ENCODE results near the gene TMPRSS4. TPM values are rescaled to one million over a fixed set of nuclear protein-coding genes. Genes with fewer than 3 reads are reported as not detected.

Gene TMPRSS4
- total RNA-seq, 1 experiment from 2014 or later, result not detected

DNA sequence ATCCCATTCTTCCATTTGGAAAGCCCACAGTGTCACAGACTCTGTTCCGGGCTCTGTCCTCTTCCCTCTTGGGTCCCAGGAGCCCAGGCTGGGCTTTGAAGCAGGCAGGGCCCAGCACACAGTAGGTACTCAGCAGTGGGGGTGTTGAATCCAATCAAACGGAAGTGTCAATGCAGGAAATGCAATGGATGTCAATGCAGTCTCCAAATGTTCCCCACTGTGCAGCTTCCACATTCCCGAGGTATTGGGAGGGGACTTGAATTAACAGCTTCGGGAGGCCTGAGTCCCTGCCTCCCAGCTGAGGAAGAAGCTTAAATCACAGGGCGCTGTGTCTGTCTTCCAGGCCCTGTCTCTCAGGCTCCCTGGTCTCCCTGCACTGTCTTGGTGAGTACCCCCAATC is 31.6 kb downstream of the TMPRSS4 start:
- Histone ChIP-seq H3K18ac (ENCODE audit: insufficient read length, low read depth, low read length) (no peak overlapping the region), H3K79me2 (ENCODE audit: insufficient read depth, low read length) (no peaks in the 10 kb centered on the region), H3T11ph (ENCODE audit: low read length) (no peak overlapping the region), H4K8ac (replicated peaks; ENCODE audit: insufficient read length, low read depth, low read length) (no peak overlapping the region), H4K20me1 (ENCODE audit: control insufficient read depth, insufficient read depth, insufficient read length) (no peaks in the 10 kb centered on the region), H3K79me1 (ENCODE audit: insufficient read depth, low read depth, low read length, poor library complexity, severe bottlenecking) (no peaks in the 10 kb centered on the region), H2AFZ (ENCODE audit: low read length) (no peak overlapping the region), H2BK12ac (ENCODE audit: insufficient read length, low read depth, low read length) (no peak overlapping the region), H2BK15ac (ENCODE audit: low read depth, low read length) (no peak overlapping the region), H3K4ac (ENCODE audit: low read depth, low read length) (no peak overlapping the region), H3K9me3 (ENCODE audit: control insufficient read depth, low read depth, low read length) (no peaks in the 10 kb centered on the region), H3K14ac (ENCODE audit: insufficient read depth, low read length) (no peak overlapping the region), H4K5ac (ENCODE audit: insufficient read length, low read depth, low read length) (no peak overlapping the region), H3K4me1 (ENCODE audit: insufficient read depth, low read length) (0 out of 2 replicates have a peak, but pooled peaks cover 3% of the 10 kb centered on the region), H3K23me2 (ENCODE audit: insufficient read length, low read depth, low read length, poor library complexity, severe bottlenecking) (no peaks in the 10 kb centered on the region), H3K23ac (ENCODE audit: insufficient read length, low read depth, low read length) (no peak overlapping the region), H3K27me3 (ENCODE audit: insufficient read depth, low read length) (no peaks in the 10 kb centered on the region), H2AK5ac (ENCODE audit: insufficient read length, low read length) (no peak overlapping the region), H3K9ac (ENCODE audit: extremely low read depth, insufficient read length, low read length) (no peak overlapping the region), H2BK5ac (ENCODE audit: insufficient read length, low read length) (no peak overlapping the region), H4K91ac (ENCODE audit: insufficient read length, low read depth, low read length) (no peak overlapping the region), H2BK20ac (ENCODE audit: low read depth, low read length, poor library complexity, severe bottlenecking) (no peak overlapping the region), H3K4me2 (ENCODE audit: insufficient read depth, insufficient read length, low read length) (no peak overlapping the region), H3K27ac (ENCODE audit: insufficient read length, low read depth, low read length) (no peak overlapping the region), H2BK120ac (ENCODE audit: low read depth, low read length, poor library complexity, severe bottlenecking) (no peak overlapping the region), H3K56ac (ENCODE audit: insufficient read length, low read depth, low read length) (no peak overlapping the region)
- Mint-ChIP-seq H3K27ac (0 out of 7 replicates have a peak overlapping the region, but pooled peaks of 1 of the 3 experiments have one; percentile 38), H3K9me3 (no peaks in the 10 kb centered on the region), H3K27me3 (ENCODE audit: low read depth) (peaks cover 11% of the 10 kb centered on the region), H3K4me3 (no peak overlapping the region), H3K4me1 (peaks cover 6 to 19% of the 10 kb centered on the region in 2 experiments), H3K36me3 (ENCODE audit: insufficient read depth in 1 of 3, low read depth in 3 of 3) (no peaks in the 10 kb centered on the region; a peak in 1 of 7 replicates)
- TF ChIP-seq, protein P1, sequence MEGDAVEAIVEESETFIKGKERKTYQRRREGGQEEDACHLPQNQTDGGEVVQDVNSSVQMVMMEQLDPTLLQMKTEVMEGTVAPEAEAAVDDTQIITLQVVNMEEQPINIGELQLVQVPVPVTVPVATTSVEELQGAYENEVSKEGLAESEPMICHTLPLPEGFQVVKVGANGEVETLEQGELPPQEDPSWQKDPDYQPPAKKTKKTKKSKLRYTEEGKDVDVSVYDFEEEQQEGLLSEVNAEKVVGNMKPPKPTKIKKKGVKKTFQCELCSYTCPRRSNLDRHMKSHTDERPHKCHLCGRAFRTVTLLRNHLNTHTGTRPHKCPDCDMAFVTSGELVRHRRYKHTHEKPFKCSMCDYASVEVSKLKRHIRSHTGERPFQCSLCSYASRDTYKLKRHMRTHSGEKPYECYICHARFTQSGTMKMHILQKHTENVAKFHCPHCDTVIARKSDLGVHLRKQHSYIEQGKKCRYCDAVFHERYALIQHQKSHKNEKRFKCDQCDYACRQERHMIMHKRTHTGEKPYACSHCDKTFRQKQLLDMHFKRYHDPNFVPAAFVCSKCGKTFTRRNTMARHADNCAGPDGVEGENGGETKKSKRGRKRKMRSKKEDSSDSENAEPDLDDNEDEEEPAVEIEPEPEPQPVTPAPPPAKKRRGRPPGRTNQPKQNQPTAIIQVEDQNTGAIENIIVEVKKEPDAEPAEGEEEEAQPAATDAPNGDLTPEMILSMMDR (conservative IDR thresholded peaks at IDR 0.05), result no peak
- no peak for DNase-seq
- no CpG with 5 or more reads among the region's 5 CpGs for WGBS (ENCODE audit: extremely low coverage, insufficient read length, low lambda C conversion rate)
